ENCODE measurements around the gene KAT6B.

DNA sequence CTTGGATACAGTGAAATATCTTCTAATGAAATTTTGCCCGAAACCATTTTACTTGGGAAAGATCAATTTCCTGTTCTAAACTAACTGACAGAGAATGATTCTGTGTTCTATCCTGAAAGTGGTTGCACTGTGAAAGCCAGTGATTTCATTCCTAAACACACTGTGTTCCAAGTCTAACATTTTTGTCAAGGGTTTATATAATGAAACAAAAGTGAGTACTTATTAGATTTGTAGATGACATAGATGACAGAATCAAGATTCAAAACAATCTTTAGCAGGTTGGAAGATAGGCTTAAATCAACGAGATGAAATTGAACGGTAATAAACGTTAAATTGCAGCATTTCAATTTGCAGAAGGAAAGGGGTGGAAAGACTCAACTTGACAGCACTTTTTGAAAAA is 13.3 kb downstream of the KAT6B start:
- TF ChIP-seq, protein P1, sequence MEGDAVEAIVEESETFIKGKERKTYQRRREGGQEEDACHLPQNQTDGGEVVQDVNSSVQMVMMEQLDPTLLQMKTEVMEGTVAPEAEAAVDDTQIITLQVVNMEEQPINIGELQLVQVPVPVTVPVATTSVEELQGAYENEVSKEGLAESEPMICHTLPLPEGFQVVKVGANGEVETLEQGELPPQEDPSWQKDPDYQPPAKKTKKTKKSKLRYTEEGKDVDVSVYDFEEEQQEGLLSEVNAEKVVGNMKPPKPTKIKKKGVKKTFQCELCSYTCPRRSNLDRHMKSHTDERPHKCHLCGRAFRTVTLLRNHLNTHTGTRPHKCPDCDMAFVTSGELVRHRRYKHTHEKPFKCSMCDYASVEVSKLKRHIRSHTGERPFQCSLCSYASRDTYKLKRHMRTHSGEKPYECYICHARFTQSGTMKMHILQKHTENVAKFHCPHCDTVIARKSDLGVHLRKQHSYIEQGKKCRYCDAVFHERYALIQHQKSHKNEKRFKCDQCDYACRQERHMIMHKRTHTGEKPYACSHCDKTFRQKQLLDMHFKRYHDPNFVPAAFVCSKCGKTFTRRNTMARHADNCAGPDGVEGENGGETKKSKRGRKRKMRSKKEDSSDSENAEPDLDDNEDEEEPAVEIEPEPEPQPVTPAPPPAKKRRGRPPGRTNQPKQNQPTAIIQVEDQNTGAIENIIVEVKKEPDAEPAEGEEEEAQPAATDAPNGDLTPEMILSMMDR (IDR thresholded peaks at IDR 0.05 in 4 of 5, conservative IDR thresholded peaks at IDR 0.05 in 1 of 5) = no peak
- no peak for TF ChIP-seq POLR2A (IDR thresholded peaks at IDR 0.05)
